GM19328 (cell line): Measurements from ENCODE around the gene CD55.

Experiments
- ATAC-seq: cut with Tn5 transposase; IDR thresholded peaks from one replicate; pipeline ENCODE4 v1.9.1; 2021; ENCODE audit warnings: mild to moderate bottlenecking, moderate library complexity; ENCODE audit not compliant: unreplicated experiment

Gene CD55

DNA sequence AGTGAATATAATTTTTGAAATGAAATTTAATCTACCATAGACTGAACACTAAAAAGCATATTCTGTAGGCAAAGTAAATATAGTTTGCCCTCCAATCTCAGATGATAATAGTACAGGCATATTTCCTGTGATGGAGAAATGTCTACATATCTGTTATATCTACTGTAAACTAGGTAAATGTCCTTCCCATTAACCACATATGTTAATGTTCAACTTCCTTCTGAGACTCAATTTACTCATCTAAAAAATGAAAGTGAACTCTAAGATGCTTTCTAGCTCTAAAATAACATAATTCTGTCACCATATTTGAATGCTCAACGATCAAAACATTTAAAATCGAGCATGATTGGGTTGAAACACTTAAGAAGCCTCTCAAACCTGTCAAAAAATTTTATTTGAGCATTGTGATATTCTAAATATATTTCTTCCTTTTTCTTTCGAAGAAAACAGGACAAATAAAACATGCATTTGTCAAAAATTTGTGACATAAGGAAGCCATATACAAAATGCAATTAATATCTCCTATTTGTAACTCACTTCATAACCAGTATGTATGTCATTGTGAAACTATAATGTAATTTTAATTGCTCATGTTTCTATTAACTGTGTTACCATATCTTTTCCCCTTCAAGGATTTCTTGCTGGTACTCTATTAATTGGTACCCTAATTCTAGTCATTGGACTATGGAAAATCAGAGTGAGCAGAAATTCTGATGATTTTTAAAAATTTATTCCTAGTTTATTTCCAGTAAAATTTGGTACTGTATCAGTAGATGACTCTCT is 34.2 kb downstream of the CD55 start:
- no peak for ATAC-seq

DNA sequence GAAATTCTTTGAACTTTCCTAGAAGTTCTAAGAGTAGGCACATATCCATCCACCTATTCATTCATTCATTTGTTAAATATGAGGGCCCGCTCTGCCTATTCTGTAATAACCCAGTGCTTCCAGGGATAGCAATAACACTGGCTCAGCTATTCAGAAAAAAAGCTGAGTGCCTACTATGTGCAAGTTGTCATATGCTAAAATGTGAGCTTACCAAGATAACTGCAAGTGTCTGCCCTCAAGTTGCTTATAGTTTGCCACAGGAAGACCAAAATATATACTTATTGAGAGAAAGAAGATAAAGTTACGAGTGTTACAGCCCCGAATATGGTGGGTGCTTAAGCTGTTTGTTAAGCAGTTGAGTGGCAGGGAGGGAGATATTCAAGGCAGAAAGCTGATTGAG is 39.6 kb downstream of the CD55 start:
- ATAC-seq, result no peak

DNA sequence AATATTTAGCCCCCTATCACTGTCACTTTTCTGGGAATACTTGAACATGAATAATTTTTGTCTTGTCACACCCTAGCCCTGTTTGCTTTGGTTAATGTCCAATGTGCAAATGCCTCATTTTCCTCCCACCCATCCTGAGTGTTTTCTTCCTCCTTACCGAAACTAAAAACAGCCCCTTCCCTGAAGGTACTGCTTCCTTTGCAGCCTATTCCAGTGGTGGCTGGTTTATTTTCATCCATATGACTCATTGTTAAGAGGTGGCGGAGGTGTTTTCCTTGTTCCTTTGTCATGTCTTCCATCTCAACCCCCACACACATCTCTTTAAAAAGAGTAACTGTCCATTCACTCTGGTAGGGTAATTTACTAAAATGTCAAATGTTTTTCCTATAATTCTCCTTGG is 40.4 kb downstream of the CD55 start:
- ATAC-seq, result no peak

DNA sequence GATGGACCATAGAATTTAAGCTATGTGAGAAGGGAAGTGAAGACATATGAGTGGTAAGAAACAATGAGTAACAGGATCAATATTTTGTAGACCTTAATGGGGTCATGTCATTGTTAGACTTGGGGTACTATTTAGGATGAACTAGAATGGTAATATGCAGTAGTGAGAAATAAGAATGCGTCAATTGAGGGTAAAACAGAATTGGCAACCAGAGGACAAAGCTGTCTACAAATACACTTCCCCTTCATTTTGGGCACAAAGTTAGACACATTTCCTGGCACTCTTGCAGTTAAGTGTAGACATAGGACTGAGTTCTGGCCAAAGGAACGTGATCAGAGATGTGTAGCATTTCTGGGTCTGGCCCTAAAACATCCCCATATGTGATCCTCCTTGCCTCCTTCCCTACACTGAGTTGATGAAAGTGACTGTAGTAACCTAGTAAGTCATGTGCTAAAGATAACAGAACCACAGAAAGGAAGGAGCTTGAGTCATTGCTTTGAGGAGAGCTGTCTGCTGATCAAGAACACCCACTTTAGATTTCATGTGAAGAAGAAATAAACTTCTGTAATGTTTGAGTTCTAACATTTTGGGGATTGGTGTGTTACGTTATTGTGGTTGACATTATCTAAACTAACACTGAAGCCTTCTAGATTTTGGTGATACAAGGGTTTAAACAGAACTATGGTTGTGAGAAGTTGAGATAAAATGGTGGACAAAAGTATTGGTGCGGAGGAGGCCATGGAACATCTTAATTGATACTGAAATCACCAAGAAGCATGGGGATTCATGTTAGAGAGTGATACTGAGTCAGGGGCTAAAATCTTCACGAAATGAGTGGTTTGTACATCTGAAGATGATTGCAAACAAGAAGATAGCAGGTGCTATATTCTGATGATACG is 41.7 kb downstream of the CD55 start:
- no peak for ATAC-seq

DNA sequence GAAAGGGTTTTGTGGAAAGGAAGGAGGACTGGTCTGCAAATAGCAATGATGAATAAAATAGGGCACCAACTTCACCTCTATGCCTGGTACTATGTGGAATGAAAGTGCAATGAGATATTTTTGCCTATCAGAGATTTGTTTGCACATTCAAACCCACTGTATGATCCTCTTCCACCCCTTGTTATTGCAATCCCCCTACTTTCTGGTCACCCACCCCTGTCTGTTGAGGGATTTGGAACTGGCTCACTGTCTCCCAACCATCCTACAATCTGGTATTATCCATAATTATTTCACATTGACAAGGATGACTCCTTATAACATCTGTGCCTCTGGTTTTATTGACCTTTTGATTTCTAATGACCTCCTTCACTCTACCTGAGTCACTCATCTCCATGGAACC is 42.4 kb downstream of the CD55 start:
- ATAC-seq, result no peak

DNA sequence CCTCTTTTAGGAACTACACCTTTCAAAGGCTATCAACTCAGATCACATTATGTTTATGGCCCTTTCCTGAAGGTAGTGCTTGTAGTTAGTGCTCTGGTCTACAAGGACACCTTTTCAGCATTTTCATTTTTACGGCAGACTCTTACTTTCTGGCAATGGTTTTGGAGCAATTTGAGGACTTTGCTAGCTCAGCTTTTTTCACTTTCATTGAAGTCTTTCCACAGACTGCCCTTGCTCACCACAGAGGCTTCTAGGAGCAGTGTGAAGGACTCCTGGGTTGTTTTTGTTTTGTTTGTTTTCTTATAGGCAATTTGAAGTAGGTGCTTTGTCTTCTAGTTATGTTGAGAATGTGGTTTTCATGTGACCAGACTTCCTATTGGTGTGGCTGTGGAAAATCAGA is 43.1 kb downstream of the CD55 start:
- ATAC-seq, result no peak

DNA sequence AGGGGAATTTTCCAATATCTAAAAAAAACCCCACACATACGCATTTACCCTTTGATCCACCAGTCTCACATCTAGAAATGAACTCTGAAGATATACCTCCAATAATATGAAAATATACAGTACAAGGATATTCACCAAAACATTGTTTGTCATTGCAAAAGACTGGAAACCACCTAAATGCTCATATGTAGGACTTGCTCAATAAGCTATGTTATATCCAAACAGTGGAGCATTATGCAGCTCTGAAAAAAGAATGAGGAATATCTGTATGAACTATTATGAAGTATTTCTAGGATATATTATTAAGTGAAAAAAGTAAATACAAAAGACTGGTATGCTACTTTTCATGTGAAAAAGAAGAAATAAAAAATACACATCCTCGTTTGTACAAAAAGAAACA is 43.6 kb downstream of the CD55 start:
- no peak for ATAC-seq

DNA sequence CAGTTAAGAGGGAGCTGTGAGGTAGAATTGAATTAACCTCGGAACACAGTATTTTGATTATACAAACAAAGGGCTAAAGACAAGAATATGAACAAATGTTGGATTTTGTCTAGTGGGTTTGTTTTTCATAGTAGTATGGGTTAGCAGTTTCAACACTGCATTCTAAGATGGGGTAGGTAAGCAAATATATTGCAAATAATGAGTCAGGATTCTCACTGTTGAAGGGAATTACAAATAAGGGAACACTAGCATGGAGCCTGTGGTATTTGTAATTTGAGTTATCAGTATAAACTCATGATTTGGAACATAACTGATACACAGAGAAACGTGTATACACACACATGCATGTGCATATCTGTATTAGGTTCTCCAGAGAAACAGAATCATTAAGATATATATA is 44.5 kb downstream of the CD55 start:
- ATAC-seq, result no peak

DNA sequence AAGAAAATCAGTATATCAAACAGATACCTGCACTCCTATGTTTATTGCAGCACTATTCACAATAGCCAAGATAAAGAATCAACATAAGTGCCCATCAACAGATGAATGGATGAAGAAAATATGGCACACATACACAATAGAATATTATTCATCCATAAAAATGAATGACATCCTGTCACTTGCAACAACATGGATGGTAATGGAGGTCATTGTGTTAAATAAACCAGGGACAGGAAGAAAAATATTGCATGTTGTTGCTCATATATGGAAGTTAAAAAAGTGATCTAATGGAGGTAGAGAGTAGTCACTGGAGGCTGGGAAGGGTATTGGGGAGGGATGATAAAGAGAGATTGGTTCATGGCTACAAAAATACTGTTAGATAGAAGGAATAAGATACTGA is 67.2 kb downstream of the CD55 start:
- ATAC-seq, result no peak

DNA sequence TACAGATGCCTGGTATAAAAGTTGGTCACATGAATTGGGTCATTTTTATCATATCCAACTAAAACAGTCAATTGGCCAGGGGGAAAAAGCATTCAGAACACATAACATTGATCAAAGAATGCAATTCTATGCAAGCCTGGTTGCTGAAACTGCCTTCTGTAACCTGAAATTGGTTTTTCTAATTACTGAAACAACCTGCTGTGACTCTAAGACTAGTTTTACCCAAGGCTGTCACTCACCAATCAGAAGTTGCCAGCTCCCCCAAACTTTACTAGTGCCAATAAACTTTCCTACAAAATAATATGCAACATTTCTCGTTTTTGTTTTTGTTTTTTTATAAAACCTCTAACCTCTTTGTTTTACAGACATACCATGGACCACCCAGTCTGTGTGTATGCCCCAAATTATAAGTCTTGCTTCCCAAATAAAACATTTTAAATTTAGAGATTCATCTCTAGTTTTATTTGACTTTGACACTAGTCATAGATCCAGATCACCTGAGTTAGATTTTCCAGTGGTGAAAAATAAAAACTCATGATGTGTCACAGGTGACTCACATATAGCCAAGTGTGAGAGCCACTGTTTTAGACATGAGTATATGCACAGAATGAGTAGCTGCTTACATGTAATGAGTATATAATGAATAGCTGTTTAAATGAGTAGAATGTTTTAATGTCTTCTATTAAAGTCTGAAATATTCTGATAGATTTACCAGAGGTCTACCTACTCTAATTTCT is 68.4 kb downstream of the CD55 start:
- ATAC-seq, result no peak

DNA sequence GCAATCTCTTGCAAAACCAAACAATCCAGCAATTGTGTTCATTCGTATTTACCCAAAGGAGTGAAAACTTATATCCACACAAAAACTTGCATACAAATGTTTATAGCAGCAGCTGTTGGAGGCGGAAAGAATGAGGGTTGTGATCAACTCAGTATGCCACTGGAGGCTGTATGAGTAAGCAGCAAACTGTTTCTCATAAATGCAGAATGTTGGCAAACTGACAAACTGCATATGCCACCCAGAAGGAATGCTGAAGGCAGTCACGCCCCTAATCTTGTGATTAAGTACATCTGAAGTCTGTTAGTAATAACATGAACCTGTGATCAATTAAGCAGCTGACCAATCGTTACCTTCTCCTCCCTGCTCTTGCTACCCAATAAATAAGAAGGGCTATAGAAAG is 72.1 kb downstream of the CD55 start:
- no peak for ATAC-seq

DNA sequence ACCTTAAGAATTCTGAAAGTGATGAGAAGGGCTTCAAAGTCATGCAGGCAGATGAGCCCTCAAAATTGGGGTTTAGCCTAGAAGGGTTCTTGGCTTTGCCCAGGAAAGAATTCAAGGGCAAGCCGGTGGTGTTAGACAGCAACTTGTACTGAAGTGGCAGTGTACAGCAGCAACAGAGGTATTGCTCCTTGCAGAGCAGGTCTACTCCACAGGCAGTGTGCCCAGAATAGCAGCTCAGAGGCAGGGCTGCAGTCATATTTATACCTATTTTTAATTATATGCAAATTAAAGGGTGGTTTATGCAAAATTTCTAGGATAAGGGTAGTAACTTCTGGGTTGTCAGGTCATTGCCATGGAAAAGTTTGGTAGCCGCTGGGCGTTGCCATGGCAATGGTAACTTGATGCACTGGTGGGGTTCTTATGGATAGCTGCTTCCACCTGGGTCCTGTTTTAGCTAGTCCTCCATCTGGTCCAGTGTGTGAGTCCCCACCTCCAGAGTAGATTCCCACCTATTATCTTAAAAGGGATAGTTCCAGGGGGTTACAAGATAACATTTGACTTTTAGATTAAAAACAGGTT is 74.8 kb downstream of the CD55 start:
- ATAC-seq, result no peak

DNA sequence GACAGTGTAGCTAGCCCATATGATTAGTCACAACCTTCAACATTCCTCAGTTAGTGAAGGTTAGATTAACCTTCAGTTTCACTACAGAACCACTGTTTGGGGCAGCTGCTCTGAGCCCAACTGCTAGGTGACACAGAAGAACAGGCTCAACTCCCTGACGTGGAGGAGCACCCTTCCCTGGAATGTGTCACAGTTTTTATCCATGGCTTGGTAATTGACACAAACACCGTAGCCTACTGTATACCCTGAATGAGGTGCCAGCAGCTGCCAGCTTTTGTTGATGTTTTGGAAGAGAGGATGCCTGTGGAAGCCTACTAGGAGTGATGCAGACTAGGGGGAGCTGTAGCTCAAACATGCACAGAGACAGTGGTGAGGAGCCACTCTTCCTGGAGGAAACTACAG is 76.0 kb downstream of the CD55 start:
- no peak for ATAC-seq

DNA sequence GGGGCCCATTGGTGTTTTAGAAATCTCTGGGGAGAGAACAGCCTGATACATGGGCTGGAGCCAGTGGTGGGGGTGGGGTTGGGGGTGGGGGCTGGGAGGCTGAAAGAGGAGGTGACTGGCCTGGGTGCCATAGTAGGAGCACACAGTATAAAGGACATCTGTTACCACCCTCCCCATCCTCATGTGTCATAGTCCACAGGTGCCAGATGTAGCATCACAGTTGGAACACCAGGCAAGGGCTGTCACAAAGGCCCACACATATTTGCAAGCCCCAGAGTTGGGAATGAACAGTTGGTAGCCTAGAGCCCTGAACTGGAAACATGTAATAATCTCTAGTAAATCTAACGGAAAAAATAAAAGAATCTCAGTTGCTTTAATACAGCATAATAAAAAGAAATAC is 77.5 kb downstream of the CD55 start:
- ATAC-seq, result no peak

DNA sequence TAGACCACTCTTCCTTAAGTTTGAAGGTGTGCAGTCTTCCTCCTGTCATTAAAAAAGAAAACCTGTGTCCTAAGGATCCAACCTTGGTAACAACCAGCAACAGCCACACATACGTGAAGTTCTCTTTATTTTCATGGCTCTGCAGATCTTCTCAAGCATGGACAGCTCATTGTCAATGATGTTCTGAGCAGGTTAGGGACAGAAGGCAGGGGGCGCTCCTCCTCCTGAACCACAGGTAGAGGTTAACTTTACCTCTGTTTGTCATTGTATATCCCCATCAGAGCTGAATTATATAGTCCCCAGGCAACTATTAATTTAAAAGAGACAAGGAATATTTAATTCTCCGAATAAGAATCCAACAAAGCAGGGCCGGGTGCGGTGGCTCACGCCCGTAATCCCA is 80.1 kb downstream of the CD55 start:
- no peak for ATAC-seq

DNA sequence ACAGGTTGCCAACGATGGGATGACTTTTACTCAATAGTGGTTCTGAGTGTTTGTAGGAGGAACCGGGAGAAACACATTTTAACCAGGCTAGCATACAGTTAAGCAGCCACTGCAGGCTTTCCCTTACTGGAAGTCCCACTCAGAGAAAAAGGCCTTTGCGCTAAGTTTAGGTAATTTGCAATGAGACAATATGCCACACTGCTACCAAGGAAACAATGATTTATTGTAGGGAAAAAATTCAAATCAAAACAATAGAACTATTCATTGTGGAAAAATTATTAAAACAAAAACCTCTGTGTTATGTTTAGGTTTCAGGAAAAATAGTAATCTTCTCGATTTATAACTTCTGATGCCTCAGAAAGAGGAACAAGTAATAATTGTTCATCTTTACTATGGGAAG is 81.3 kb downstream of the CD55 start:
- ATAC-seq, result no peak

DNA sequence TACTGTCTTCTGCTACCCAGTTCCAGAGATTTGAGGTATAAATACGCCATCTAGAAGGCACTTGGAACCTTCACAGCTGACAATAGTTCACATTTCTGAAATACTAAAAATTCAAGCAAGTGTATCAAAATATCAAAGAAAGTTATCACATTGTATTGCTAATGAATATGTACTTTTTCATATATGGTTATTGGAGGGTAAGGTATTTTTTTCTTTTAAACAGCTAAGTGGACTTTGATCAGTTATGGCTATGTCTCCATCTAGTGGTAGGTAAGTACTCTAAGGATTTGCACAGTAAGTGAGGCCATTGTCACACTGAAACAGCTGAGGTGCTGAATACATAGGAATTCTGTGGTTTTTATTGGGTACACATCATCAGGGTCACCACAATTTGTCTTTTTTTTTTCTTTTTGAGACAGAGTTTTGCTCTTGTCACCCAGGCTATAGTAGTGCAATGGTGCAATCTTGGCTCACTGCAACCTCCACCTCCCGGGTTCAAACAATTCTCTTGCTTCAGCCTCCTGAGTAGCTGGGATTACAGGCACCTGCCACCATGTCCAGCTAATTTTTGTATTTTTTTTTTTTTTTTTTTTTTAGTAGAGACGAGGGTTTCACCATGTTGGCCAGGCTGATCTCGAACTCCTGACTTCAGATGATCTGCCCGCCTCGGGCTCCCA is 83.5 kb downstream of the CD55 start:
- ATAC-seq, result no peak

DNA sequence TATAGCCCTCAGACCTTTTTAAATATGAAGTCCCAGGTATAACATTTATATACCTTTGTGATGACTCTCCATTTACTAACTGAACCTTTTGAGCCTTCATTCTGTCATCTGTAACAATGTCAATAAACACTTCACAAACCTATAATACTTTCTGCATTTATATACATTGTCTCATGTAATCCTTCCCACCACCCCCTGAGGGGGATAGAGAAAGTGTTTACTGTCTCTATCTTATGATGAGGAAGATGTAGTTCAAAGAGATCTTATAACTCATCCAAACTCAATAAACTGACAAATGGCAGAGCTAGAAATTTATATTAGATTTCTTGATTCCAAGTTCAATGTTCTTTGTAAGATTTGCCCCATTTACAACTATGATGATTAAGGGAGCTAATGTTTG is 84.3 kb downstream of the CD55 start:
- no peak for ATAC-seq

DNA sequence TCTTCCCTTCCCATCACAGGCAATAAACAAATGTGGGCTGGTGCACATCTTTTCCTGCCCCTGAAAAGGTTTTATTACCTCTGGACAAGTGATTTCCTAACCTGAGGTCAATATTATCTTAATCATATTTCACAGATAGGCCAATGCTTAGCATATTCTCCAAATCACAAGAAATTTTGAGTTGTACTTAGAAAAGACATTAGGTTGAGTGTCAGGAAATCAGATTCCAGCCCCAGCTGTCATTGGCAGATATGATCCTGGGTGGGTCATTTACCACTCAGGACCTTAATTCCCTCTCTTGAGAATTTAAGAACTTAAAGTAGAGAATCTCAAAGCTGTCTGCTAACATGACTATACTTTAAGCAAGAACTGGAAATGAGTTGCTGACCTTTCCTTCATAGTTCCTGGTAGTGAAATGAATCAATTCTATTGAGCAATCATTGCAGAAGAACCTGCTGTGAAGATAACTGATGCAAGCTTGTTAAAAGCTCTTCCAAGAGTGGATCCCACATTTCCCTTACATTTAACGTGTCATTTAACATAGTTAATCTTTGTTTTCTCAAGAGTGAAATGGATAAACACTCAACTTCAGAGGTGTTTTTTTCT is 86.3 kb downstream of the CD55 start:
- ATAC-seq, result no peak
